ENCODE measurements around the gene ESRRB. TPM values are rescaled to one million over a fixed set of nuclear protein-coding genes. Genes with fewer than 3 reads are reported as not detected.
A peak's percentile ranks its signal among the peaks of the same experiment; 100 is the strongest.

Gene ESRRB
- total RNA-seq, 1 donor from 2014 or later: 0.23 TPM

GRCh38 chr14:76339728-76340615 is 36.0 kb upstream of the ESRRB start:
- Mint-ChIP-seq H3K4me3 (ENCODE audit: low read depth) (no peak overlapping the region), H3K9me3 (no peaks in the 10 kb centered on the region), H3K4me1 (ENCODE audit: low read depth) (no peaks in the 10 kb centered on the region), H3K36me3 (ENCODE audit: low read depth) (no peaks in the 10 kb centered on the region), H3K27ac (no peak overlapping the region), H3K27me3 (ENCODE audit: low read depth) (peaks cover 2% of the 10 kb centered on the region)
- no peak for DNase-seq (ENCODE audit: low spot score)
- intact Hi-C loops (cut with micrococcal nuclease): no loop called here

DNA sequence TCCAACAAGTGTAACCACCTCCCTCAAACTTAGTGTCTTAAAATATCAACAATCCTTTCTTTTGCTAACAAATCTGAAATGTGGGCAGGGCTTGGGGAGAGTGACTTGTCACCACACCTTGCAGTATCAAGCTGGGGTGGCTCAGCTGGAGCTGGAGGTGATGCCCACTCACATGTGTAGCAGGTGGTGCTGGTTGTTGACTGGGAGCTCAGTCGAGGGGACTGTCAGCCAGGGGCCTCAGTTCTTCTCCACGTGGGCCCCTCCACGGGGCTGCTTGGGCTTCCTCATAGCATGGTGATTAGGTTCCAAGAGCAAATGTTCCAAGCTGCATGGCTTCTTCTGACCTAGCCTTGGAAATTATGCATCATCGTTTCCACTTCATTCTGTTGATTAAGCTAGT is 32.6 kb upstream of the ESRRB start:
- Mint-ChIP-seq H3K27ac (no peak overlapping the region), H3K4me3 (ENCODE audit: low read depth) (no peak overlapping the region), H3K9me3 (no peaks in the 10 kb centered on the region), H3K36me3 (ENCODE audit: low read depth) (no peaks in the 10 kb centered on the region), H3K27me3 (ENCODE audit: low read depth) (peaks cover 2% of the 10 kb centered on the region), H3K4me1 (ENCODE audit: low read depth) (no peaks in the 10 kb centered on the region)
- DNase-seq (ENCODE audit: low spot score): no peak
- intact Hi-C loops (cut with micrococcal nuclease): no loop called here

DNA sequence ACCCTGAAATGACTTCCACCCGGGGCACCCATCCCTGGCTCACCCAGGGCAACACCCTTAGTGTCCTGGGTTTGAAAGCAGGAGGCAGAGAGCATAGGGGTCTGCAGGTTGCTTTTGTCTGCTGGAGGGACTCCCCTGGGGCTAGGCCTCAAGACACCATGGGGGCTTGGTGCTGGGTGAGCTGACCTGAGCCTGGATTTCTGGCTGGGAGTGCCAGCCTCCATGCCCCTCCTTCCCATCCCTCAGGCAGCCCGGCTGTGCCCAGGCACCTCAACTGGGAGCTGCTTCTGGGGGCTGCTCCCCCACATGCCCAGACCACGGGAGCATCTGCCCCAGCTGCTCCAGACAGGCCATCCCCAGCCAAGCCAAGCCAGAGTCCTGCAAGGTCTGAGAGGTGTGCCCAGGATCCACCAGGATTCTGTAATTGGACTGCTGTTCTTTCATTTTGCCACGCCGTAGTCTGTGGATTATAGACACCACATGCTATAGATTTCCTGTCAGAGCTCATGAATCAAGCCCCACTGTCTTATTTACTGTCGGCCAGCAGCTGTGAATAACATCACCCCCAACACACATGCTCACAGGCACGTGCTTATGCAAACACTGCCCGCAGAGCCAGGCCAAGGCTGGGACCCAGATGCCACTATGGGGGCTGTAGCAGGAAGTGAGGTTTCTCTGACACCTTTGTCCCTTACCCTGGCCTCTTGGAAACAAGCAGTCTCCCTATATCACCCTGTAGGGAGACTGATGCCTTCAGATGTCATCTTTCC is 29.4 kb upstream of the ESRRB start:
- H3K9me3 Mint-ChIP-seq: no peaks in the 10 kb centered on the region
- intact Hi-C loops (cut with micrococcal nuclease): no loop called here
- no peaks in the 10 kb centered on the region for H3K36me3 Mint-ChIP-seq (ENCODE audit: low read depth)
- no peaks in the 10 kb centered on the region for H3K4me1 Mint-ChIP-seq (ENCODE audit: low read depth)
- H3K27ac Mint-ChIP-seq: no peak overlapping the region
- DNase-seq (ENCODE audit: low spot score): no peak
- no peak overlapping the region for H3K4me3 Mint-ChIP-seq (ENCODE audit: low read depth)
- H3K27me3 Mint-ChIP-seq (ENCODE audit: low read depth): peaks cover 2% of the 10 kb centered on the region

- Mint-ChIP-seq H3K4me1 (ENCODE audit: low read depth) (no peaks in the 10 kb centered on the region), H3K4me3 (ENCODE audit: low read depth) (no peak overlapping the region), H3K27ac (no peak overlapping the region), H3K27me3 (ENCODE audit: low read depth) (no peaks in the 10 kb centered on the region), H3K9me3 (no peaks in the 10 kb centered on the region), H3K36me3 (ENCODE audit: low read depth) (no peaks in the 10 kb centered on the region)
- intact Hi-C loops (cut with micrococcal nuclease): no loop called here
- DNase-seq (ENCODE audit: low spot score): no peak
Observed at GRCh38 chr14:76348898-76349297, 27.0 kb upstream of the ESRRB start.

DNA sequence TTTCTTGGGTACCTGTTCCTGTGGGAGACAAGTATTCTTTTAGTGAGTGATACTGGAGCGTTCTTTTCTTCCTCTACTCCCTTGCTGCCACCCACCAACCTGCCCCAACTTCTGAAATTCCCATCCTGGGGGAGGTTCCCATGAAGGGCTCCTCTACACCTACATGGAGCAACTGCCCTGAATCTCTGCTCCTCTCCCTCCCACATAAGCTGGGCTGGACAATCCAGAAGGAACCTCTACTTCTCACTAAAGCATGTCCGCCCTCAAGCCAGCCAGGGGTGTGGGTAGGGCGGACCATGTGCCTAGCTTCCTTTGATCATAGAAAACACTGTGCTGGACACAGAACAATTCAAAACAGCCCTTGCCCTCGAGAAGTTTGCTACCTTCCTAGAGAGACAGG is 25.9 kb upstream of the ESRRB start:
- H3K27me3 Mint-ChIP-seq (ENCODE audit: low read depth): peaks cover 1% of the 10 kb centered on the region
- no peak overlapping the region for H3K4me3 Mint-ChIP-seq (ENCODE audit: low read depth)
- intact Hi-C loops (cut with micrococcal nuclease): no loop called here
- DNase-seq (ENCODE audit: low spot score): no peak
- no peaks in the 10 kb centered on the region for H3K4me1 Mint-ChIP-seq (ENCODE audit: low read depth)
- H3K9me3 Mint-ChIP-seq: no peaks in the 10 kb centered on the region
- no peak overlapping the region for H3K27ac Mint-ChIP-seq
- no peaks in the 10 kb centered on the region for H3K36me3 Mint-ChIP-seq (ENCODE audit: low read depth)

GRCh38 chr14:76350671-76351070 is 25.3 kb upstream of the ESRRB start:
- no peak overlapping the region for H3K27ac Mint-ChIP-seq
- H3K4me3 Mint-ChIP-seq (ENCODE audit: low read depth): no peak overlapping the region
- intact Hi-C loops (cut with micrococcal nuclease): no loop called here
- no peaks in the 10 kb centered on the region for H3K4me1 Mint-ChIP-seq (ENCODE audit: low read depth)
- no peak for DNase-seq (ENCODE audit: low spot score)
- H3K9me3 Mint-ChIP-seq: no peaks in the 10 kb centered on the region
- H3K36me3 Mint-ChIP-seq (ENCODE audit: low read depth): no peaks in the 10 kb centered on the region
- H3K27me3 Mint-ChIP-seq (ENCODE audit: low read depth): peaks cover 7% of the 10 kb centered on the region

- Mint-ChIP-seq H3K9me3 (no peaks in the 10 kb centered on the region), H3K27me3 (ENCODE audit: low read depth) (peaks cover 9% of the 10 kb centered on the region), H3K4me1 (ENCODE audit: low read depth) (no peaks in the 10 kb centered on the region), H3K27ac (no peak overlapping the region), H3K4me3 (ENCODE audit: low read depth) (no peak overlapping the region), H3K36me3 (ENCODE audit: low read depth) (no peaks in the 10 kb centered on the region)
- no peak for DNase-seq (ENCODE audit: low spot score)
- intact Hi-C loops (cut with micrococcal nuclease): loop anchor here (1.0 kb wide), 1 partner anchor 301 kb away; no protein-coding TSS in a partner anchor
Observed at GRCh38 chr14:76351941-76352340, 24.0 kb upstream of the ESRRB start.

DNA sequence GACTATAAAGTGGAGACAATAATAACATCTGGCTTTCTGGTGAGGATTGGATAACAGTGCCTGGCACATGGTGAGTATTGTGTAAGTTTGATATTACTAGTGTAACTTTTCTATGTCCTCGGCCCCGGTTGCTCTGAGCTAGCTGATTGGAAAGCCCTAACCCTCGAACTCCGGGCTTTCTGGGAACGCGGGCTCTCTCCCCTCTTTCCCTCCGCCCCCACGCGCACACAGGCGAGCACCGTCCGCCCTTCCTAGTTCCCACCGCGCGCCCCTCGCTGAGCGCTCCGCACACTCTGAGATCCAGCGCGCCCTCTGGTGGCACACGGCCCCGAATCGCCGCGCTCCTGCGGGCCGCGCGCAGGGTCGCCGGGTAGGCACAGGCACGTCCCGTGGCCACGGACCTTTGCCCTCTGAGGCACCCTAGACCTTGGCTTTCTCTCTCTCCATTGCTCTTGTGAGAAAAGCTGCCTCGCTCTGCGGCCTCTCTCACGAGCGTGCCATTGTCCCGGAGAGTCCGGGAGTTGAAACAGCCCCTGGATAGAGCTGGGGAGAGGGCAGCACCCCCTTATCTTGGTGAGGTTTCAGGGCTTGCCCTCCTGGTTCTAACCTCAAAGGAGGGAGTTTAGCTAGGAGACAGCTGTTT is 23.2 kb upstream of the ESRRB start:
- intact Hi-C loops (cut with micrococcal nuclease): loop anchor here (1.0 kb wide), 1 partner anchor 301 kb away; no protein-coding TSS in a partner anchor
- H3K27ac Mint-ChIP-seq: no peak overlapping the region
- H3K36me3 Mint-ChIP-seq (ENCODE audit: low read depth): no peaks in the 10 kb centered on the region
- no peaks in the 10 kb centered on the region for H3K9me3 Mint-ChIP-seq
- peaks cover 12% of the 10 kb centered on the region for H3K27me3 Mint-ChIP-seq (ENCODE audit: low read depth)
- no peaks in the 10 kb centered on the region for H3K4me1 Mint-ChIP-seq (ENCODE audit: low read depth)
- DNase-seq (ENCODE audit: low spot score): peak; percentile 37
- H3K4me3 Mint-ChIP-seq (ENCODE audit: low read depth): no peak overlapping the region

- Mint-ChIP-seq H3K4me3 (ENCODE audit: low read depth) (no peak overlapping the region), H3K27me3 (ENCODE audit: low read depth) (peaks cover 12% of the 10 kb centered on the region)
Observed at GRCh38 chr14:76354310-76354709, 21.6 kb upstream of the ESRRB start.

GRCh38 chr14:76355771-76356170 is 20.2 kb upstream of the ESRRB start:
- Mint-ChIP-seq H3K9me3 (no peaks in the 10 kb centered on the region), H3K27ac (no peak overlapping the region), H3K4me1 (ENCODE audit: low read depth) (no peaks in the 10 kb centered on the region), H3K27me3 (ENCODE audit: low read depth) (peaks cover 12% of the 10 kb centered on the region), H3K4me3 (ENCODE audit: low read depth) (no peak overlapping the region), H3K36me3 (ENCODE audit: low read depth) (no peaks in the 10 kb centered on the region)
- intact Hi-C loops (cut with micrococcal nuclease): no loop called here
- no peak for DNase-seq (ENCODE audit: low spot score)

More at GRCh38 chr14:76354310-76354709, 21.6 kb upstream of the ESRRB start:
- intact Hi-C loops (cut with micrococcal nuclease): no loop called here
- Mint-ChIP-seq H3K27ac (no peak overlapping the region), H3K4me1 (ENCODE audit: low read depth) (no peaks in the 10 kb centered on the region), H3K36me3 (ENCODE audit: low read depth) (no peaks in the 10 kb centered on the region), H3K9me3 (no peaks in the 10 kb centered on the region)
- no peak for DNase-seq (ENCODE audit: low spot score)

DNA sequence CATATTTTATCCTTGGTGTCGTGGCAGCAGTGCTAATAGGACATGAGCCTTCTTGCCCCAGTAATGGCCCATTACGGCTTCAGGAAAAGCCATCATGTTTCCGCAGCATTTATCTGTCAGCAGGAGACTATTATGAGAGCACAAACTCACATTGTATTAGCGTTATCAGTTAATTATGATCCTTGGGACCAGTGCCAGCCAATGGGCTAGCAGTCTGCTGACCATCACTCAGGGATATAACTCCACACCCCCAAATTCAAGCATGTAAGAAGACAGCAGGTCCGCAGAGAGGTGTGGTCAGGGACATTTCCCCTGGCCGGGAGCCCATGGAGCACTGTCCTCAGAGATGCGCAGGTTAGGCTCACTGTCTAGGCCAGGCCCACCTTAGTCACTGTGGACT is 4.9 kb upstream of the ESRRB start:
- Mint-ChIP-seq H3K27ac (no peak overlapping the region), H3K27me3 (ENCODE audit: low read depth) (peaks cover 19% of the 10 kb centered on the region), H3K4me3 (ENCODE audit: low read depth) (no peak overlapping the region), H3K36me3 (ENCODE audit: low read depth) (no peaks in the 10 kb centered on the region), H3K9me3 (no peaks in the 10 kb centered on the region), H3K4me1 (ENCODE audit: low read depth) (no peaks in the 10 kb centered on the region)
- DNase-seq (ENCODE audit: low spot score): no peak
- intact Hi-C loops (cut with micrococcal nuclease): loop anchor here (10.0 kb wide), 1 partner anchor 774 kb away; the partner anchor contains the start of gene ZDHHC22

DNA sequence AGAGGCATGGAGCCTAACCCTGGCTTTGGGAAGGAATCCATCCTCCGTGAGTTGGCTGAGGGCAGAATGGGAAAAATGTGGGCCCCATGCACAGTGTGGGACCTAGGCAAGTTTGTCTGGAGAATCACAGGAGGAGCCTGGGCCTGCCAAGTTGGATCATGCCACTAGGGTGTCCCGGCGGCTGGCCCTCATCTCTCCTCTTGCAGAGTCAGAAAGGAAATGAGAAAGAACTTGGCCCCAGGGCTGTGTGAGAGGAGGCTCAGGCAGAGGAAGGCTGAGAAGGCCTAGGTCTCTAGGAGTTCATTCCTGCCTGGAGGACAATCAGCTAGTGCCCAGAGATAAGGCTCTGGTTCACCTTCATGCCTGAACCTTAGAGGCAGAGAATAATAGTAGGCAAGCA is 2.5 kb upstream of the ESRRB start:
- no peak overlapping the region for H3K27ac Mint-ChIP-seq
- H3K9me3 Mint-ChIP-seq: no peaks in the 10 kb centered on the region
- DNase-seq (ENCODE audit: low spot score): no peak
- intact Hi-C loops (cut with micrococcal nuclease): loop anchor here (10.0 kb wide), 1 partner anchor 771 kb away; the partner anchor contains the start of gene ZDHHC22
- peaks cover 5% of the 10 kb centered on the region for H3K4me1 Mint-ChIP-seq (ENCODE audit: low read depth)
- H3K4me3 Mint-ChIP-seq (ENCODE audit: low read depth): no peak overlapping the region
- no peaks in the 10 kb centered on the region for H3K36me3 Mint-ChIP-seq (ENCODE audit: low read depth)
- peaks cover 34% of the 10 kb centered on the region for H3K27me3 Mint-ChIP-seq (ENCODE audit: low read depth)

Data from activated T-helper 2 cell treated with anti-CD3 and anti-CD28 coated beads, Interferon-gamma antibody, Interleukin-2, Interleukin-4, amounts not matched to agents 10 μg/mL and 5 μg/mL and 100 μg/mL, durations not matched to agents 14 hours and 24 hours and 36 hours (primary cell).